GM12801 (cell line): ENCODE data around the gene FOXG1.

ENCODE experiments used
- TF ChIP-seq, protein P1 (sequence below): IDR thresholded peaks from one replicate; pipeline ENCODE4 v1.5.1; 2011; ENCODE audit warnings: control low read depth; ENCODE audit not compliant: insufficient read length; ENCODE audit errors: extremely low read depth

Gene FOXG1

DNA sequence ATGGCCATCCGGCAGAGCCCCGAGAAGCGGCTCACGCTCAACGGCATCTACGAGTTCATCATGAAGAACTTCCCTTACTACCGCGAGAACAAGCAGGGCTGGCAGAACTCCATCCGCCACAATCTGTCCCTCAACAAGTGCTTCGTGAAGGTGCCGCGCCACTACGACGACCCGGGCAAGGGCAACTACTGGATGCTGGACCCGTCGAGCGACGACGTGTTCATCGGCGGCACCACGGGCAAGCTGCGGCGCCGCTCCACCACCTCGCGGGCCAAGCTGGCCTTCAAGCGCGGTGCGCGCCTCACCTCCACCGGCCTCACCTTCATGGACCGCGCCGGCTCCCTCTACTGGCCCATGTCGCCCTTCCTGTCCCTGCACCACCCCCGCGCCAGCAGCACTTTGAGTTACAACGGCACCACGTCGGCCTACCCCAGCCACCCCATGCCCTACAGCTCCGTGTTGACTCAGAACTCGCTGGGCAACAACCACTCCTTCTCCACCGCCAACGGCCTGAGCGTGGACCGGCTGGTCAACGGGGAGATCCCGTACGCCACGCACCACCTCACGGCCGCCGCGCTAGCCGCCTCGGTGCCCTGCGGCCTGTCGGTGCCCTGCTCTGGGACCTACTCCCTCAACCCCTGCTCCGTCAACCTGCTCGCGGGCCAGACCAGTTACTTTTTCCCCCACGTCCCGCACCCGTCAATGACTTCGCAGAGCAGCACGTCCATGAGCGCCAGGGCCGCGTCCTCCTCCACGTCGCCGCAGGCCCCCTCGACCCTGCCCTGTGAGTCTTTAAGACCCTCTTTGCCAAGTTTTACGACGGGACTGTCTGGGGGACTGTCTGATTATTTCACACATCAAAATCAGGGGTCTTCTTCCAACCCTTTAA lies 1.5 kb downstream of the FOXG1 start:
- TF ChIP-seq, protein P1, sequence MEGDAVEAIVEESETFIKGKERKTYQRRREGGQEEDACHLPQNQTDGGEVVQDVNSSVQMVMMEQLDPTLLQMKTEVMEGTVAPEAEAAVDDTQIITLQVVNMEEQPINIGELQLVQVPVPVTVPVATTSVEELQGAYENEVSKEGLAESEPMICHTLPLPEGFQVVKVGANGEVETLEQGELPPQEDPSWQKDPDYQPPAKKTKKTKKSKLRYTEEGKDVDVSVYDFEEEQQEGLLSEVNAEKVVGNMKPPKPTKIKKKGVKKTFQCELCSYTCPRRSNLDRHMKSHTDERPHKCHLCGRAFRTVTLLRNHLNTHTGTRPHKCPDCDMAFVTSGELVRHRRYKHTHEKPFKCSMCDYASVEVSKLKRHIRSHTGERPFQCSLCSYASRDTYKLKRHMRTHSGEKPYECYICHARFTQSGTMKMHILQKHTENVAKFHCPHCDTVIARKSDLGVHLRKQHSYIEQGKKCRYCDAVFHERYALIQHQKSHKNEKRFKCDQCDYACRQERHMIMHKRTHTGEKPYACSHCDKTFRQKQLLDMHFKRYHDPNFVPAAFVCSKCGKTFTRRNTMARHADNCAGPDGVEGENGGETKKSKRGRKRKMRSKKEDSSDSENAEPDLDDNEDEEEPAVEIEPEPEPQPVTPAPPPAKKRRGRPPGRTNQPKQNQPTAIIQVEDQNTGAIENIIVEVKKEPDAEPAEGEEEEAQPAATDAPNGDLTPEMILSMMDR = no peak

DNA sequence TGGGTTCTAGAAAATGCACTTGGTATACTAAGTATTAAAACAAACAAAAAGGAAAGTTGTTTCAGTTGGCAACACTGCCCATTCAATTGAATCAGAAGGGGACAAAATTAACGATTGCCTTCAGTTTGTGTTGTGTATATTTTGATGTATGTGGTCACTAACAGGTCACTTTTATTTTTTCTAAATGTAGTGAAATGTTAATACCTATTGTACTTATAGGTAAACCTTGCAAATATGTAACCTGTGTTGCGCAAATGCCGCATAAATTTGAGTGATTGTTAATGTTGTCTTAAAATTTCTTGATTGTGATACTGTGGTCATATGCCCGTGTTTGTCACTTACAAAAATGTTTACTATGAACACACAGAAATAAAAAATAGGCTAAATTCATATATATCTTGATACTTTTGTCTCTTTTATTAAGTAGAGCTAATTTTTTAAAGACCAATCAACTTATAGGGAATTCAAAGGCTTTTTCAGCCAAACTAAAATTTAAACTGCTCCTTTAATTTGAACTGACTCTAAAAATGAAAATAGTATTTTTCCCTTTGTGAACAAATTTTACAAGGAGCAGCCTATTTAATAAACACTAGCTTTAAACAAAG lies 2.8 kb downstream of the FOXG1 start:
- TF ChIP-seq, protein P1 = no peak

DNA sequence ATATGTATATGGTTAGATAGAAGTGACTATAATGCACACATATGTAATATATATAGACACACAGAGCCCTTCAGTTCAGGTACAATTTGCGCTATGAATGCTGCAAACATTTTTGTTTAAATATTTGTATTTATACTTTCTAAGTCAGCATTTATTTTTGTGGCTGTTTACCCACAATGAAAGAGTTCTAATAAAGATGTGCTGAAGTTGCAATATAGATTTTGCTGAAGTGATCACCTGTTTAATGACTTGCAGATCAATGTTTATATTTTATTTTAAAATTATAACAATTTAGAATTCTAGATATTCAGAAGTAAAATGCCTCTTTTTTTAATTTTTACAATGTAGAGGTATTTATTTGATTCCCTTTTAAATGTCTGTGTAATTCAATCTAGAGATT lies 3.5 kb downstream of the FOXG1 start:
- TF ChIP-seq, protein P1 = no peak

DNA sequence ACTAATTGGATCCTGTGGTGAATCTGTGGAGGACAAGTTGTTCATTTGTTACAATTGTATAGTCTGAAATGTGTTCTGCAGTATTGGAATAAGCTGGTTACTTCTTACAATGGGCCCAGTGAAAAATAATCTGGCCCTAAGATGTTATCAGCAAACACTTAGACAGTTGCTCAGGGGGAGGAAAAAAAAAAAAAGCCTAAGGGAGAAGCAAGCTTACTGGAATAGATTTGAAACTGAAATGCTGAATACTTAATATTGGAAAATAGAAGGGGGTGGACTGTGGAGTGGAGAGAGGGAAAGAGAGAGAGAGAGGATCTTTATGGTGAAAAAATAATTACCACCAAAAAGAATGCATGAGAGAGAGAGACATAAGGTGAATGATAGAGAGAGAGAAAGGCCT lies 4.0 kb downstream of the FOXG1 start:
- TF ChIP-seq, protein P1 = no peak

DNA sequence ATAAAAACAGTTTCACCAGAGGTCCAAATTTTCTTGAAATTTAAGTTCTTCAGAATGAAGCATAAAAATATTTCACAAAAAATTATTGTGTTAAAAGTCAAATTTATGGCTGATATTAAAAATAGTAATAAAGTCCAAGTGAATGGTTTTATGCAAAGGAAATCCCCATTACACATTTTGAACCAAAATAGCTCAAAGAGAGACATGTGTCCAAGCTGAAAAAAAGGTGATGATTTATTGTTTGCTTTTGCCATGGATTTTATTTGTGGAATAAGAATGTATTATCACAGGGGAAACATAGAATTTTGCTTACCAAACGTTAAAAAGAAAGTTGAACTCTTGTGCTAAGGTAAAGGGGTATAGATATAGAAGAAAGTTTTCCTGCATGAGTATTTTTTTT lies 4.6 kb downstream of the FOXG1 start:
- TF ChIP-seq, protein P1 = no peak

DNA sequence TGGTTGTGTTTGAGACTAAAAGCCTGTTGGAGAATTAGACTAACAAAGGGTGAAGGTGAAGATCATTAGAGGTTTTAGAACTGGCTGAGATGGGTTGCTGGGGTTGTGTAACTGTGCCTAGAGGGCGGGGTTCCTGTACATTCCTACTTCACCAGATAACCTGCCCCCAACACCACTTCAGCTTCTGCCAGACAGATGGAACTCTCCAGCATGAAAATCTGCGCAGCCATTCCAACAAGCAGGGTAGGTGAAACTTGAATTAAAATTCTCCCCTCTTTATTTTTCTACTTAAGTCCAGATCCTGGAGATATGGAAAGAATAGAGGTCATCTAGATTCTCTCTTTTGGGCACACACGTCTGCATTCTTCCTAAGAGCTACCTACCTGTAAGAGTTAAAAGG lies 6.0 kb downstream of the FOXG1 start:
- TF ChIP-seq, protein P1 = no peak

DNA sequence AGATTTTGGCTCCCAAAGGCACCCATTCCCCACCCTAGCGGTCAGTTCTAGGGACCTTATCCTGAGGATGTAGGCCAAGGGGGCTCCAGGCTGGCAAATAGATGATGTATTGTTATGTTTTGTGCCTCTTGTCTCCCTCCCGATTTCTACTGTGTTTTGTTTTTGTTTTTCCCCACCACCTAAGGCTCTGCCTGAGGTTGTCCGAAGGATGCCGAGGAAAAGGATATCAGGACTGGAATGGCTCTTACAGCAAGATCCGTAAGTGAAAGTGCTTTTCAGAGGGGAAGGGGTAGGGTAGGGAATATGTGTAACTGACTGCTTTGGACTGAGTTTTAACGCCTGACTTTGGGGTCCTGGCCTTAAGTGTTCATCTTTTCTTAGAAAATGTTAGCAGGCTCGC lies 6.6 kb downstream of the FOXG1 start:
- TF ChIP-seq, protein P1 = no peak
